ENCODE measurements around the gene SH3RF1. TPM values are rescaled to one million over a fixed set of nuclear protein-coding genes. Genes with fewer than 3 reads are reported as not detected.
A peak's percentile ranks its signal among the peaks of the same experiment; 100 is the strongest.

The SH3RF1 gene
- total RNA-seq, 1 donor from 2014 or later, result 21.6 TPM

GRCh38 chr4:169139021-169139420 is 131.7 kb downstream of the SH3RF1 start:
- Mint-ChIP-seq H3K36me3 (peaks cover 15% of the 10 kb centered on the region), H3K9me3 (no peaks in the 10 kb centered on the region), H3K4me1 (ENCODE audit: unreplicated experiment) (peaks cover 43% of the 10 kb centered on the region), H3K4me3 (no peak overlapping the region), H3K27ac (no peak overlapping the region), H3K27me3 (no peaks in the 10 kb centered on the region)
- no peak for TF ChIP-seq CTCF (conservative IDR thresholded peaks at IDR 0.05)
- no peak for DNase-seq (ENCODE audit: extremely low spot score, unreplicated experiment)

- peaks cover 34% of the 10 kb centered on the region for H3K4me1 Mint-ChIP-seq (ENCODE audit: unreplicated experiment)
- H3K27ac Mint-ChIP-seq, result no peak overlapping the region
- H3K9me3 Mint-ChIP-seq, result no peaks in the 10 kb centered on the region
- H3K4me3 Mint-ChIP-seq, result no peak overlapping the region
- DNase-seq (ENCODE audit: extremely low spot score, unreplicated experiment), result no peak
- peaks cover 20% of the 10 kb centered on the region for H3K36me3 Mint-ChIP-seq
- no peaks in the 10 kb centered on the region for H3K27me3 Mint-ChIP-seq
- TF ChIP-seq CTCF (conservative IDR thresholded peaks at IDR 0.05), result no peak
Measured at GRCh38 chr4:169137558-169137920, 133.2 kb downstream of the SH3RF1 start.

GRCh38 chr4:169136796-169137557 is 133.8 kb downstream of the SH3RF1 start:
- no peak for TF ChIP-seq CTCF (conservative IDR thresholded peaks at IDR 0.05)
- Mint-ChIP-seq H3K36me3 (peaks cover 26% of the 10 kb centered on the region), H3K27me3 (no peaks in the 10 kb centered on the region), H3K27ac (no peak overlapping the region), H3K9me3 (no peaks in the 10 kb centered on the region), H3K4me3 (peak overlapping the region; percentile 11), H3K4me1 (ENCODE audit: unreplicated experiment) (peaks cover 31% of the 10 kb centered on the region)
- DNase-seq (ENCODE audit: extremely low spot score, unreplicated experiment), result no peak

GRCh38 chr4:169136330-169136729 is 134.4 kb downstream of the SH3RF1 start:
- Mint-ChIP-seq H3K27ac (no peak overlapping the region), H3K27me3 (no peaks in the 10 kb centered on the region), H3K9me3 (no peaks in the 10 kb centered on the region), H3K36me3 (peaks cover 30% of the 10 kb centered on the region), H3K4me3 (no peak overlapping the region), H3K4me1 (ENCODE audit: unreplicated experiment) (peaks cover 31% of the 10 kb centered on the region)
- no peak for TF ChIP-seq CTCF (conservative IDR thresholded peaks at IDR 0.05)
- DNase-seq (ENCODE audit: extremely low spot score, unreplicated experiment), result no peak

GRCh38 chr4:169135776-169136175 is 135.0 kb downstream of the SH3RF1 start:
- TF ChIP-seq CTCF (conservative IDR thresholded peaks at IDR 0.05), result no peak

More at GRCh38 chr4:169135776-169136175, 135.0 kb downstream of the SH3RF1 start:
- Mint-ChIP-seq H3K27ac (no peak overlapping the region), H3K36me3 (peaks cover 33% of the 10 kb centered on the region), H3K4me3 (no peak overlapping the region), H3K27me3 (no peaks in the 10 kb centered on the region), H3K9me3 (no peaks in the 10 kb centered on the region), H3K4me1 (ENCODE audit: unreplicated experiment) (peaks cover 31% of the 10 kb centered on the region)
- DNase-seq (ENCODE audit: extremely low spot score, unreplicated experiment), result no peak

All from type B pancreatic cell (in vitro differentiated cells).